H1 (cell line): ENCODE results near the gene NACA. TPM values are rescaled to one million over a fixed set of nuclear protein-coding genes. Genes with fewer than 3 reads are reported as not detected.

Experiments used
- CTCF ChIA-PET: fragments of 300-600 bp; sonication (Branson Sonifier 250); formaldehyde crosslinking; loops from one replicate; lab custom pipeline; 2021; ENCODE audit not compliant: partially characterized antibody; lab: Charles Lee
- POLR2A ChIA-PET: fragments of 300-600 bp; sonication (Branson Sonifier 250); formaldehyde crosslinking; loops from one replicate; lab custom pipeline; 2021; ENCODE audit warnings: inconsistent platforms; ENCODE audit not compliant: partially characterized antibody; lab: Charles Lee
- DNase-seq, 2 experiments: peaks; one replicate each; pipeline versions ENCODE4 v3.0.0 to v3.0.0-alpha.2; 2010 to 2022; ENCODE audit warnings: low spot score in 2 of 2, low read depth in 1 of 2, mixed read lengths in 1 of 2
- FAIRE-seq: peaks from 2 replicates; lab custom pipeline; 2011; peaks lifted over from hg19 to GRCh38; lab: Jason Lieb, UNC
- H2AFZ ChIP-seq: 2 replicates; pipeline ENCODE4 v1.8.1; 2012; ENCODE audit warnings: low read length, inconsistent platforms
- H2AK5ac ChIP-seq: 2 replicates; pipeline ENCODE4 v1.6.1; 2013; ENCODE audit warnings: low read depth, low read length
- H2BK120ac ChIP-seq: replicated peaks from 2 replicates; pipeline ENCODE3; 2013; ENCODE audit warnings: low read depth, low read length, inconsistent platforms
- H2BK12ac ChIP-seq: 2 replicates; pipeline ENCODE4 v1.6.1; 2013; ENCODE audit warnings: low read depth, low read length
- H2BK15ac ChIP-seq: 2 replicates; pipeline ENCODE4 v1.6.1; 2013; ENCODE audit warnings: low read length
- H2BK20ac ChIP-seq: 2 replicates; pipeline ENCODE4 v1.6.1; 2013; ENCODE audit warnings: low read length
- H2BK5ac ChIP-seq: 2 replicates; pipeline ENCODE4 v1.6.1; 2013; ENCODE audit warnings: low read depth, low read length
- H3K14ac ChIP-seq: 2 replicates; pipeline ENCODE4 v1.6.1; 2013; ENCODE audit warnings: inconsistent platforms; ENCODE audit not compliant: insufficient read length
- H3K18ac ChIP-seq: 2 replicates; pipeline ENCODE4 v1.6.1; 2013; ENCODE audit warnings: low read length; ENCODE audit errors: extremely low read depth
- H3K23ac ChIP-seq: 2 replicates; pipeline ENCODE4 v1.6.1; 2013; ENCODE audit warnings: inconsistent platforms; ENCODE audit not compliant: insufficient read length
- H3K23me2 ChIP-seq: 2 replicates; pipeline ENCODE4 v1.6.1; 2013; ENCODE audit warnings: low read depth, low read length
- H3K27ac ChIP-seq: 2 replicates; pipeline ENCODE4 v1.6.1; 2011; ENCODE audit warnings: low read depth, low read length, inconsistent platforms
- H3K27me3 ChIP-seq, 4 experiments: replicated peaks in 1 of 4; 1 replicate in 1 of 4; 2 replicates in 3 of 4; pipeline versions ENCODE4 v1.6.1 to v1.8.1; 2011 to 2013; ENCODE audit warnings: low read length in 3 of 4, mild to moderate bottlenecking in 3 of 4, inconsistent platforms in 2 of 4, mixed read lengths in 2 of 4, moderate library complexity in 1 of 4; ENCODE audit not compliant: control insufficient read depth in 3 of 4, insufficient read depth in 3 of 4; ENCODE audit errors: extremely low read depth in 1 of 4
- H3K36me3 ChIP-seq, 4 experiments: 2 replicates each; pipeline versions ENCODE4 v1.6.1 to v1.8.1; 2011 to 2013; ENCODE audit warnings: mild to moderate bottlenecking in 4 of 4, low read length in 3 of 4, moderate library complexity in 2 of 4, control low read depth in 1 of 4, inconsistent platforms in 1 of 4; ENCODE audit not compliant: insufficient read depth in 4 of 4, control insufficient read depth in 2 of 4
- H3K4ac ChIP-seq: replicated peaks from 2 replicates; pipeline ENCODE3; 2013; ENCODE audit warnings: low read length, low read depth, mixed read lengths, inconsistent platforms; ENCODE audit not compliant: insufficient read length
- H3K4me1 ChIP-seq, 4 experiments: replicated peaks in 1 of 4; 1 replicate in 1 of 4; 2 replicates in 3 of 4; pipeline versions ENCODE4 v1.6.1 to v1.8.1; 2011 to 2013; ENCODE audit warnings: low read length in 3 of 4, inconsistent platforms in 2 of 4, mixed read lengths in 1 of 4; ENCODE audit not compliant: insufficient read depth in 4 of 4, control insufficient read depth in 3 of 4
- H3K4me2 ChIP-seq, 2 experiments: 2 replicates each; pipeline versions ENCODE4 v1.6.1 to v1.8.1; 2011 to 2013; ENCODE audit warnings: low read depth in 2 of 2, low read length in 2 of 2, control low read depth in 1 of 2, inconsistent platforms in 1 of 2, mild to moderate bottlenecking in 1 of 2; ENCODE audit not compliant: insufficient read depth in 1 of 2
- H3K4me3 ChIP-seq, 4 experiments: fragments of 200-600, 300-600 bp in 1 of 4; sonication (generic), shearing (Covaris generic), sonication (Bioruptor Twin) in 1 of 4; 2 replicates each; pipeline versions ENCODE4 v1.5.1 to v1.8.1; 2011 to 2016; ENCODE audit warnings: low read length in 4 of 4, low read depth in 3 of 4, control low read depth in 2 of 4, inconsistent platforms in 2 of 4, mild to moderate bottlenecking in 2 of 4, mixed read lengths in 1 of 4, moderate library complexity in 1 of 4; ENCODE audit not compliant: insufficient read depth in 2 of 4; ENCODE audit errors: extremely low read depth in 1 of 4
- H3K56ac ChIP-seq: replicated peaks from 2 replicates; pipeline ENCODE3; 2013; ENCODE audit warnings: low read depth, mild to moderate bottlenecking, mixed read lengths, low read length, inconsistent platforms; ENCODE audit not compliant: insufficient read length
- H3K79me1 ChIP-seq: 2 replicates; pipeline ENCODE4 v1.6.1; 2013; ENCODE audit warnings: low read depth, low read length, control low read depth
- H3K79me2 ChIP-seq, 2 experiments: 2 replicates each; pipeline versions ENCODE4 v1.6.1 to v1.8.1; 2012 to 2013; ENCODE audit warnings: low read length in 2 of 2, mild to moderate bottlenecking in 2 of 2, inconsistent platforms in 1 of 2; ENCODE audit not compliant: insufficient read depth in 2 of 2, control insufficient read depth in 1 of 2
- H3K9ac ChIP-seq, 4 experiments: replicated peaks in 1 of 4; 1 replicate in 1 of 4; 2 replicates in 3 of 4; pipeline versions ENCODE4 v1.6.1 to v1.8.1; 2011 to 2013; ENCODE audit warnings: low read depth in 3 of 4, low read length in 3 of 4, control low read depth in 2 of 4, mild to moderate bottlenecking in 2 of 4, moderate library complexity in 2 of 4, inconsistent platforms in 1 of 4; ENCODE audit errors: extremely low read depth in 1 of 4
- H3K9me3 ChIP-seq, 2 experiments: 2 replicates each; pipeline versions ENCODE4 v1.6.1 to v1.8.1; 2012 to 2013; ENCODE audit warnings: mild to moderate bottlenecking in 2 of 2, moderate library complexity in 2 of 2, control low read depth in 1 of 2, inconsistent platforms in 1 of 2, low read depth in 1 of 2, low read length in 1 of 2, mixed read lengths in 1 of 2; ENCODE audit not compliant: insufficient read depth in 2 of 2
- H4K20me1 ChIP-seq, 2 experiments: replicated peaks in 1 of 2; 2 replicates each; pipeline versions ENCODE3 to v1.8.1; 2011 to 2013; ENCODE audit warnings: inconsistent platforms in 2 of 2, low read length in 2 of 2, mild to moderate bottlenecking in 1 of 2; ENCODE audit not compliant: insufficient read depth in 2 of 2, control insufficient read depth in 1 of 2
- H4K5ac ChIP-seq: 2 replicates; pipeline ENCODE4 v1.6.1; 2013; ENCODE audit warnings: low read length, low read depth, mixed read lengths, inconsistent platforms; ENCODE audit not compliant: insufficient read length
- H4K8ac ChIP-seq: 2 replicates; pipeline ENCODE4 v1.8.0; 2013; ENCODE audit warnings: mild to moderate bottlenecking, moderate library complexity, low read length, inconsistent platforms; ENCODE audit not compliant: insufficient read depth; ENCODE audit errors: extremely low read depth
- H4K91ac ChIP-seq: replicated peaks from 2 replicates; pipeline ENCODE3; 2013; ENCODE audit warnings: low read length, mixed read lengths, inconsistent platforms; ENCODE audit not compliant: insufficient read length
- ATF3 ChIP-seq: IDR thresholded peaks from 2 replicates; pipeline ENCODE4 v1.6.1; 2011; ENCODE audit warnings: low read depth, mild to moderate bottlenecking, low read length; ENCODE audit not compliant: insufficient read depth
- SP4 ChIP-seq: IDR thresholded peaks from 2 replicates; pipeline ENCODE4 v1.6.1; 2012; ENCODE audit warnings: low read length, inconsistent platforms
- WGBS, 2 experiments: shearing (Covaris generic) in 1 of 2; methylation state at CpG; one replicate each; pipeline versions ENCODE4 v1.1.6 to v1.1.7; 2013 to 2015; ENCODE audit warnings: low lambda C conversion rate in 2 of 2, mixed read lengths in 2 of 2, inconsistent platforms in 1 of 2, low coverage in 1 of 2, missing lambda C conversion rate in 1 of 2; ENCODE audit not compliant: insufficient replicate concordance in 2 of 2, insufficient coverage in 1 of 2, insufficient read length in 1 of 2; ENCODE audit errors: extremely low coverage in 1 of 2, missing lambda C conversion rate in 1 of 2; 5-methylcytosine and 5-hydroxymethylcytosine counted together
- polyA plus RNA-seq, 7 experiments: library from polyadenylated mRNA; depleted of rRNA in 3 of 7; stranded (reverse) in 5 of 7; unstranded in 2 of 7; fragments of >200 nt in 5 of 7; fragments of 200-250 nt in 2 of 7; gene quantifications; 1 replicate in 5 of 7; 2 replicates in 1 of 7; 4 replicates in 1 of 7; pipeline versions ENCODE4 v1.2.1 to v1.2.3, GENCODE V29; 2011 to 2013; ENCODE audit warnings: missing spikeins in 2 of 7, mixed read lengths in 2 of 7
- total RNA-seq: library from RNA; stranded (reverse); fragmentation: NEBNext Ultra II Directional; extraction: Animal tissue kit (Norgen Biotek cat#: 25700); gene quantifications from 2 replicates; pipeline ENCODE4 v1.2.1, GENCODE V29; 2021

Gene NACA
- total and polyA plus RNA-seq, 2 of the 8 experiments (the other 6 are each of a cell fraction or from before 2014, with no cell fraction given), result 511 to 1,063 TPM

GRCh38 chr12:56718149-56718548, 7.0 kb downstream of the NACA start:
- no CpG with 5 or more reads among the region's 1 CpG for WGBS, 2 experiments
- H2BK12ac ChIP-seq, result no peak overlapping the region
- peaks cover 37 to 54% of the 10 kb centered on the region in 2 experiments for H4K20me1 ChIP-seq
- no peak for FAIRE-seq
- H3K4me2 ChIP-seq, result no peak overlapping the region
- H2AFZ ChIP-seq, result no peak overlapping the region
- no peak overlapping the region for H2BK5ac ChIP-seq
- H3K4ac ChIP-seq, result no peak overlapping the region
- no peak overlapping the region for H4K8ac ChIP-seq
- H3K27ac ChIP-seq, result no peak overlapping the region
- H2AK5ac ChIP-seq, result no peak overlapping the region
- H3K18ac ChIP-seq, result no peak overlapping the region
- DNase-seq, result no peak
- H3K23me2 ChIP-seq, result no peaks in the 10 kb centered on the region; the same call in 1 of the 2 replicates
- H3K9ac ChIP-seq, result no peak overlapping the region
- H3K79me2 ChIP-seq, result peaks cover 37 to 71% of the 10 kb centered on the region in 2 experiments
- peaks cover 13 to 38% (median 20%) of the 10 kb centered on the region in 4 experiments for H3K4me1 ChIP-seq
- H2BK15ac ChIP-seq, result no peak overlapping the region
- peaks cover 30% of the 10 kb centered on the region for H3K79me1 ChIP-seq
- H3K56ac ChIP-seq, result no peak overlapping the region
- H2BK20ac ChIP-seq, result no peak overlapping the region
- H4K5ac ChIP-seq, result no peak overlapping the region
- H3K36me3 ChIP-seq, result peaks cover 19 to 78% (median 48%) of the 10 kb centered on the region in 4 experiments
- no peak overlapping the region for H3K4me3 ChIP-seq
- no peak overlapping the region for H3K23ac ChIP-seq
- no peaks in the 10 kb centered on the region for H3K27me3 ChIP-seq
- CTCF ChIA-PET, result interaction anchor here (0.6 to 1.6 kb wide), 4 partner anchors 11 to 98 kb away, joined by 3 to 6 read pairs (median 4); no protein-coding TSS in a partner anchor
- POLR2A ChIA-PET, result interaction anchor here (0.6 to 52.4 kb wide), 6 partner anchors 19 to 441 kb away, joined by 3 to 1406 read pairs (median 6); partner anchors contain the start of genes NACA, PRIM1 and PTGES3
- H3K14ac ChIP-seq, result no peak overlapping the region
- H2BK120ac ChIP-seq, result no peak overlapping the region
- H4K91ac ChIP-seq, result no peak overlapping the region
- no peaks in the 10 kb centered on the region for H3K9me3 ChIP-seq
- TF ChIP-seq SP4 (no peak), ATF3 (no peak)
